ENCODE data around the gene CDC14A. TPM values are rescaled to one million over a fixed set of nuclear protein-coding genes. Genes with fewer than 3 reads are reported as not detected.

CDC14A gene
- polyA plus RNA-seq, 1 donor from 2014 or later: 2.7 TPM

- H3K4me3 ChIP-seq (ENCODE audit: low read length): no peak overlapping the region
- no peaks in the 10 kb centered on the region for H3K79me2 ChIP-seq (replicated peaks; ENCODE audit: insufficient read depth, low read length)
- H3K9me3 ChIP-seq (ENCODE audit: low read length): no peaks in the 10 kb centered on the region
- no peaks in the 10 kb centered on the region for H4K20me1 ChIP-seq (ENCODE audit: insufficient read depth)
- H3K27ac ChIP-seq (ENCODE audit: low read length): no peak overlapping the region
- no peak for TF ChIP-seq POLR2AphosphoS5 (IDR thresholded peaks at IDR 0.05)
- no peak for TF ChIP-seq TAF1 (IDR thresholded peaks at IDR 0.05; ENCODE audit: low read depth)
- no peak for TF ChIP-seq EZH2 (IDR thresholded peaks at IDR 0.05; ENCODE audit: borderline replicate concordance, insufficient read depth, low read length, poor library complexity, severe bottlenecking)
- no peak for TF ChIP-seq SMC3 (conservative IDR thresholded peaks at IDR 0.05; ENCODE audit: poor library complexity)
- no peak for TF ChIP-seq REST (IDR thresholded peaks at IDR 0.05; ENCODE audit: borderline replicate concordance)
- no peak for TF ChIP-seq EP300 (conservative IDR thresholded peaks at IDR 0.05; ENCODE audit: poor library complexity, severe bottlenecking)
- no peak for TF ChIP-seq CTCF (IDR thresholded peaks at IDR 0.05; ENCODE audit: poor library complexity, severe bottlenecking)
- no peak for TF ChIP-seq RAD21 (conservative IDR thresholded peaks at IDR 0.05)
- no peak for TF ChIP-seq MXI1 (conservative IDR thresholded peaks at IDR 0.05; ENCODE audit: poor library complexity, severe bottlenecking)
- no peaks in the 10 kb centered on the region for H3K9me2 ChIP-seq (ENCODE audit: insufficient read depth, low read length)
- no peaks in the 10 kb centered on the region for H3F3A ChIP-seq (ENCODE audit: insufficient read depth, low read length, poor library complexity, severe bottlenecking)
- no peak overlapping the region for H3K9ac ChIP-seq (ENCODE audit: low read length)
- H3K36me3 ChIP-seq (ENCODE audit: insufficient read depth, low read length): no peaks in the 10 kb centered on the region
- no peaks in the 10 kb centered on the region for H3K27me3 ChIP-seq (ENCODE audit: insufficient read depth, low read depth, low read length)
- no peak overlapping the region for H2AFZ ChIP-seq (ENCODE audit: low read depth, low read length)
- H3K4me2 ChIP-seq (ENCODE audit: low read length): no peak overlapping the region
Measured at GRCh38 chr1:100502052-100502792, 149.9 kb downstream of the CDC14A start.

GRCh38 chr1:100506217-100506616, 153.9 kb downstream of the CDC14A start:
- Histone ChIP-seq H3K36me3 (ENCODE audit: insufficient read depth, low read length) (no peaks in the 10 kb centered on the region), H3K9ac (ENCODE audit: low read length) (no peak overlapping the region), H3K27me3 (ENCODE audit: insufficient read depth, low read depth, low read length) (no peaks in the 10 kb centered on the region), H3K79me2 (replicated peaks; ENCODE audit: insufficient read depth, low read length) (no peaks in the 10 kb centered on the region), H3K9me3 (ENCODE audit: low read length) (no peaks in the 10 kb centered on the region), H3K4me3 (ENCODE audit: low read length) (no peak overlapping the region), H3F3A (ENCODE audit: insufficient read depth, low read length, poor library complexity, severe bottlenecking) (no peaks in the 10 kb centered on the region), H2AFZ (ENCODE audit: low read depth, low read length) (no peak overlapping the region), H3K4me2 (ENCODE audit: low read length) (no peak overlapping the region), H4K20me1 (ENCODE audit: insufficient read depth) (no peaks in the 10 kb centered on the region), H3K27ac (ENCODE audit: low read length) (no peak overlapping the region), H3K9me2 (ENCODE audit: insufficient read depth, low read length) (no peaks in the 10 kb centered on the region)
- TF ChIP-seq SMC3 (conservative IDR thresholded peaks at IDR 0.05; ENCODE audit: poor library complexity) (no peak), TAF1 (IDR thresholded peaks at IDR 0.05; ENCODE audit: low read depth) (no peak), EZH2 (IDR thresholded peaks at IDR 0.05; ENCODE audit: borderline replicate concordance, insufficient read depth, low read length, poor library complexity, severe bottlenecking) (no peak), POLR2AphosphoS5 (IDR thresholded peaks at IDR 0.05) (no peak), MXI1 (conservative IDR thresholded peaks at IDR 0.05; ENCODE audit: poor library complexity, severe bottlenecking) (no peak), CTCF (IDR thresholded peaks at IDR 0.05; ENCODE audit: poor library complexity, severe bottlenecking) (no peak), REST (IDR thresholded peaks at IDR 0.05; ENCODE audit: borderline replicate concordance) (no peak), RAD21 (conservative IDR thresholded peaks at IDR 0.05) (no peak), EP300 (conservative IDR thresholded peaks at IDR 0.05; ENCODE audit: poor library complexity, severe bottlenecking) (no peak)
